HCT116 (cell line): Measurements from ENCODE around the gene PLK5. TPM values are rescaled to one million over a fixed set of nuclear protein-coding genes. Genes with fewer than 3 reads are reported as not detected.

Experiments used
- ATAC-seq: fragments of 200-7000 bp; cut with Tn5 transposase; 2 replicates; pipeline ENCODE4 v1.9.1; 2020; ENCODE audit warnings: mild to moderate bottlenecking, moderate library complexity
- BruUV-seq: library from RNA; stranded (reverse); fragments of 400-500 nt; replicated peaks from 2 replicates; lab custom pipeline; 2021; lab: Mats Ljungman, UMichigan
- CTCF ChIA-PET: fragments of 300-600 bp; sonication (Branson Sonifier 250); formaldehyde crosslinking; loops from one replicate; lab custom pipeline; 2021; ENCODE audit warnings: antibody characterized with exemption; lab: Charles Lee
- POLR2A ChIA-PET: fragments of 300-600, 350-600 bp; sonication (Branson Sonifier 250); formaldehyde crosslinking; loops from one replicate; lab custom pipeline; 2021; ENCODE audit warnings: antibody characterized with exemption; lab: Charles Lee
- RAD21 ChIA-PET, 2 experiments: fragments of 300-600 bp; sonication (Branson Sonifier 250); formaldehyde crosslinking; loops; one replicate each; lab custom pipeline; 2023; ENCODE audit warnings: low total read pairs in 2 of 2; ENCODE audit not compliant: uncharacterized antibody in 2 of 2, unreplicated experiment in 2 of 2, low non-redundant PET in 1 of 2; lab: Charles Lee
- DNase-seq: peaks from one replicate; pipeline ENCODE4 v3.0.0-alpha.2; 2010; ENCODE audit warnings: low read depth, low spot score
- H2AFZ ChIP-seq: fragments of 200-600 bp; shearing (Covaris generic), sonication (generic); 2 replicates; pipeline ENCODE4 v1.6.1; 2017; ENCODE audit warnings: low read depth, mixed run types, mixed read lengths, antibody characterized with exemption, low read length; ENCODE audit not compliant: poor library complexity, severe bottlenecking
- H3K27ac ChIP-seq: 2 replicates; pipeline ENCODE4 v1.5.1; 2012; ENCODE audit warnings: low read depth, low read length
- H3K27me3 ChIP-seq: fragments of 200-600 bp; sonication (generic); 2 replicates; pipeline ENCODE4 v1.6.1; 2016; ENCODE audit warnings: mixed run types, low read length, mixed read lengths; ENCODE audit not compliant: insufficient read depth
- H3K36me3 ChIP-seq, 2 experiments: fragments of 200-500 bp in 1 of 2; fragments of 200-600 bp in 1 of 2; sonication (Bioruptor generic) in 1 of 2; sonication (generic) in 1 of 2; 2 replicates each; pipeline versions ENCODE4 v1.5.1 to v1.6.1; 2014 to 2016; ENCODE audit warnings: low read length in 2 of 2, inconsistent platforms in 1 of 2, mixed read lengths in 1 of 2, mixed run types in 1 of 2; ENCODE audit not compliant: insufficient read depth in 2 of 2, control insufficient read depth in 1 of 2
- H3K4me1 ChIP-seq, 2 experiments: fragments of 200-600 bp in 1 of 2; sonication (generic) in 1 of 2; 2 replicates each; pipeline versions ENCODE4 v1.5.1 to v1.6.1; 2012 to 2017; ENCODE audit warnings: low read length in 2 of 2, inconsistent platforms in 1 of 2, mild to moderate bottlenecking in 1 of 2, mixed read lengths in 1 of 2, mixed run types in 1 of 2, moderate library complexity in 1 of 2; ENCODE audit not compliant: insufficient read depth in 2 of 2, control insufficient read depth in 1 of 2
- H3K4me2 ChIP-seq: fragments of 200-600 bp; sonication (generic); 2 replicates; pipeline ENCODE4 v1.6.1; 2017; ENCODE audit warnings: mixed run types, low read length, mixed read lengths
- H3K4me3 ChIP-seq, 2 experiments: fragments of 200-600 bp in 1 of 2; sonication (generic) in 1 of 2; replicated peaks in 1 of 2; 2 replicates each; pipeline ENCODE4 v1.5.1; 2011 to 2016; ENCODE audit warnings: low read length in 2 of 2, control low read depth in 1 of 2, low read depth in 1 of 2, mild to moderate bottlenecking in 1 of 2, mixed read lengths in 1 of 2, mixed run types in 1 of 2
- H3K79me2 ChIP-seq: fragments of 200-600 bp; sonication (generic); 2 replicates; pipeline ENCODE4 v1.6.1; 2017; ENCODE audit warnings: mild to moderate bottlenecking, mixed run types, low read length, moderate library complexity, mixed read lengths; ENCODE audit not compliant: insufficient read depth
- H3K9ac ChIP-seq: fragments of 200-600 bp; sonication (generic); 2 replicates; pipeline ENCODE4 v1.6.1; 2016; ENCODE audit warnings: low read length, mixed read lengths
- H3K9me2 ChIP-seq: fragments of 200-600 bp; sonication (generic), shearing (Covaris generic); 2 replicates; pipeline ENCODE4 v1.6.1; 2017; ENCODE audit warnings: mixed run types, mild to moderate bottlenecking, moderate library complexity; ENCODE audit not compliant: insufficient read depth
- H3K9me3 ChIP-seq, 2 experiments: fragments of 200-500 bp in 1 of 2; fragments of 200-600 bp in 1 of 2; sonication (Bioruptor generic) in 1 of 2; sonication (generic) in 1 of 2; 2 replicates each; pipeline ENCODE4 v1.6.1; 2014 to 2017; ENCODE audit warnings: low read length in 2 of 2, mixed read lengths in 2 of 2, inconsistent platforms in 1 of 2, low read depth in 1 of 2, mild to moderate bottlenecking in 1 of 2, mixed run types in 1 of 2, moderate library complexity in 1 of 2; ENCODE audit not compliant: control insufficient read depth in 1 of 2, insufficient read depth in 1 of 2
- H4K20me1 ChIP-seq: fragments of 200-600 bp; sonication (generic), shearing (Covaris generic); 2 replicates; pipeline ENCODE4 v1.6.1; 2017; ENCODE audit warnings: mixed run types, mild to moderate bottlenecking, moderate library complexity; ENCODE audit not compliant: insufficient read depth
- CBX3 ChIP-seq: IDR thresholded peaks from 2 replicates; pipeline ENCODE4 v1.6.1; 2012; ENCODE audit warnings: low read depth
- ELF1 ChIP-seq: IDR thresholded peaks from 2 replicates; pipeline ENCODE4 v1.6.1; 2012; ENCODE audit warnings: low read depth, borderline replicate concordance
- EZH2 ChIP-seq: fragments of 200-600 bp; sonication (generic); IDR thresholded peaks from 2 replicates; pipeline ENCODE4 v1.6.1; 2017; ENCODE audit warnings: antibody characterized with exemption, mixed run types
- JUND ChIP-seq: IDR thresholded peaks from 2 replicates; pipeline ENCODE4 v1.6.1; 2012
- MAX ChIP-seq: IDR thresholded peaks from 2 replicates; pipeline ENCODE4 v1.6.1; 2012
- POLR2A ChIP-seq: IDR thresholded peaks from 2 replicates; pipeline ENCODE4 v1.7.0; 2011; ENCODE audit warnings: borderline replicate concordance; ENCODE audit not compliant: insufficient read depth, insufficient read length; ENCODE audit errors: extremely low read depth
- POLR2AphosphoS5 ChIP-seq: IDR thresholded peaks from 2 replicates; pipeline ENCODE4 v1.6.1; 2011; ENCODE audit warnings: mild to moderate bottlenecking, low read depth, low read length, moderate library complexity
- RAD21 ChIP-seq: IDR thresholded peaks from 2 replicates; pipeline ENCODE4 v1.6.1; 2012; ENCODE audit warnings: low read depth, mild to moderate bottlenecking
- SIN3A ChIP-seq: IDR thresholded peaks from 2 replicates; pipeline ENCODE4 v1.6.1; 2012; ENCODE audit warnings: low read depth
- TCF7L2 ChIP-seq: IDR thresholded peaks from 2 replicates; pipeline ENCODE4 v1.7.0; 2011; ENCODE audit warnings: borderline replicate concordance, inconsistent platforms; ENCODE audit not compliant: insufficient read depth, insufficient read length; ENCODE audit errors: extremely low read depth
- ZNF274 ChIP-seq: fragments of 200-500 bp; sonication (Bioruptor generic); IDR thresholded peaks from 2 replicates; pipeline ENCODE4 v1.6.1; 2014; ENCODE audit warnings: mild to moderate bottlenecking, low read depth, low read length, inconsistent platforms
- intact Hi-C: fragments of 100-400 bp; cut with micrococcal nuclease; formaldehyde crosslinking; loops from 2 replicates; pipeline ENCODE4 v1.10.0; 2022
- total RNA-seq: library from RNA; stranded (reverse); gene quantifications from one replicate; pipeline ENCODE4 v1.2.1, GENCODE V29; 2021; ENCODE audit not compliant: unreplicated experiment

Gene PLK5
- total RNA-seq, 1 experiment from 2014 or later = not detected

GRCh38 chr19:1496714-1497577, 26.9 kb upstream of the PLK5 start:
- ATAC-seq (no peak), DNase-seq (no peak)
- CTCF ChIA-PET = no interaction called here
- POLR2A ChIA-PET = no interaction called here
- H3K9me2 ChIP-seq = no peaks in the 10 kb centered on the region
- no peak overlapping the region for H2AFZ ChIP-seq
- no peaks in the 10 kb centered on the region for H3K36me3 ChIP-seq
- intact Hi-C loops = no loop called here
- BruUV-seq = no TSS peak
- no peaks in the 10 kb centered on the region for H4K20me1 ChIP-seq
- H3K9me3 ChIP-seq = no peaks in the 10 kb centered on the region
- TF ChIP-seq CBX3 (no peak), MAX (no peak), RAD21 (no peak), SIN3A (no peak), ZNF274 (no peak), EZH2 (no peak), JUND (no peak), ELF1 (no peak), POLR2AphosphoS5 (no peak), TCF7L2 (no peak), POLR2A (no peak)
- no peaks in the 10 kb centered on the region for H3K27me3 ChIP-seq
- H3K9ac ChIP-seq = no peak overlapping the region
- H3K79me2 ChIP-seq = peaks cover under 1% of the 10 kb centered on the region; the same call in 1 of the 2 replicates
- H3K4me1 ChIP-seq = peaks cover 12 to 27% of the 10 kb centered on the region in 2 experiments; a peak in 3 of 4 replicates
- H3K27ac ChIP-seq = no peak overlapping the region
- no peak overlapping the region for H3K4me3 ChIP-seq
- RAD21 ChIA-PET = no interaction called here
- H3K4me2 ChIP-seq = no peak overlapping the region
